DND-41 (cell line): ENCODE measurements around the gene GC.

ENCODE experiments used
- ATAC-seq: fragments of 200-7000 bp; cut with Tn5 transposase; 3 replicates; pipeline ENCODE4 v1.9.1; 2021; ENCODE audit warnings: low read depth; ENCODE audit not compliant: insufficient read depth
- DNase-seq: peaks from one replicate; pipeline ENCODE4 v3.0.0-alpha.2; 2020
- H2AFZ ChIP-seq: 2 replicates; pipeline ENCODE4 v1.6.0; 2012; ENCODE audit warnings: low read depth, low read length
- H3K27ac ChIP-seq: 2 replicates; pipeline ENCODE4 v1.5.1; 2012; ENCODE audit warnings: low read length, inconsistent platforms
- H3K27me3 ChIP-seq: fragments of 200-600 bp; sonication (generic); 2 replicates; pipeline ENCODE4 v1.6.0; 2012; ENCODE audit warnings: low read length, mild to moderate bottlenecking, inconsistent platforms; ENCODE audit not compliant: insufficient read depth, poor library complexity
- H3K36me3 ChIP-seq: 2 replicates; pipeline ENCODE4 v1.5.1; 2012; ENCODE audit warnings: low read length, inconsistent platforms; ENCODE audit not compliant: insufficient read depth
- H3K4me1 ChIP-seq: 2 replicates; pipeline ENCODE4 v1.5.1; 2012; ENCODE audit warnings: mild to moderate bottlenecking, low read length; ENCODE audit not compliant: insufficient read depth
- H3K4me2 ChIP-seq: 2 replicates; pipeline ENCODE4 v1.6.0; 2012; ENCODE audit warnings: mild to moderate bottlenecking, moderate library complexity, low read length, inconsistent platforms; ENCODE audit not compliant: insufficient read depth
- H3K4me3 ChIP-seq, 2 experiments: fragments of 200-600 bp in 1 of 2; shearing (Covaris generic) in 1 of 2; 2 replicates each; pipeline ENCODE4 v1.5.1; 2012 to 2016; ENCODE audit warnings: inconsistent platforms in 2 of 2, low read length in 2 of 2, mild to moderate bottlenecking in 2 of 2, low read depth in 1 of 2, moderate library complexity in 1 of 2
- H3K79me2 ChIP-seq: 2 replicates; pipeline ENCODE4 v1.6.0; 2012; ENCODE audit warnings: low read length, inconsistent platforms; ENCODE audit not compliant: insufficient read depth
- H3K9ac ChIP-seq: 2 replicates; pipeline ENCODE4 v1.6.0; 2012; ENCODE audit warnings: low read depth, mild to moderate bottlenecking, inconsistent platforms, low read length, moderate library complexity
- H3K9me3 ChIP-seq: 2 replicates; pipeline ENCODE4 v1.5.1; 2012; ENCODE audit warnings: low read length, moderate library complexity, mild to moderate bottlenecking, inconsistent platforms; ENCODE audit not compliant: insufficient read depth, severe bottlenecking
- H4K20me1 ChIP-seq: 2 replicates; pipeline ENCODE4 v1.6.0; 2012; ENCODE audit warnings: low read length; ENCODE audit not compliant: insufficient read depth
- EZH2 ChIP-seq: IDR thresholded peaks from 3 replicates; pipeline ENCODE4 v1.6.1; 2012; ENCODE audit warnings: borderline replicate concordance, low read depth, mild to moderate bottlenecking, moderate library complexity, low read length, inconsistent platforms; ENCODE audit not compliant: severe bottlenecking
- TF ChIP-seq, protein P1 (sequence below): IDR thresholded peaks from 2 replicates; pipeline ENCODE4 v1.5.1; 2012; ENCODE audit warnings: borderline replicate concordance, low read length, moderate library complexity, mild to moderate bottlenecking; ENCODE audit not compliant: poor library complexity, severe bottlenecking; ENCODE audit errors: extremely low read depth

GC gene

GRCh38 chr4:71765350-71765749, 18.5 kb downstream of the GC start:
- Histone ChIP-seq H3K9me3 (no peaks in the 10 kb centered on the region), H3K4me3 (no peak overlapping the region), H3K79me2 (no peaks in the 10 kb centered on the region), H3K27me3 (no peaks in the 10 kb centered on the region), H3K36me3 (no peaks in the 10 kb centered on the region), H3K27ac (no peak overlapping the region), H3K4me2 (no peak overlapping the region), H4K20me1 (no peaks in the 10 kb centered on the region), H3K9ac (no peak overlapping the region), H3K4me1 (no peaks in the 10 kb centered on the region), H2AFZ (no peak overlapping the region)
- DNase-seq (no peak), ATAC-seq (no peak)
- no peak for TF ChIP-seq EZH2
- TF ChIP-seq, protein P1, sequence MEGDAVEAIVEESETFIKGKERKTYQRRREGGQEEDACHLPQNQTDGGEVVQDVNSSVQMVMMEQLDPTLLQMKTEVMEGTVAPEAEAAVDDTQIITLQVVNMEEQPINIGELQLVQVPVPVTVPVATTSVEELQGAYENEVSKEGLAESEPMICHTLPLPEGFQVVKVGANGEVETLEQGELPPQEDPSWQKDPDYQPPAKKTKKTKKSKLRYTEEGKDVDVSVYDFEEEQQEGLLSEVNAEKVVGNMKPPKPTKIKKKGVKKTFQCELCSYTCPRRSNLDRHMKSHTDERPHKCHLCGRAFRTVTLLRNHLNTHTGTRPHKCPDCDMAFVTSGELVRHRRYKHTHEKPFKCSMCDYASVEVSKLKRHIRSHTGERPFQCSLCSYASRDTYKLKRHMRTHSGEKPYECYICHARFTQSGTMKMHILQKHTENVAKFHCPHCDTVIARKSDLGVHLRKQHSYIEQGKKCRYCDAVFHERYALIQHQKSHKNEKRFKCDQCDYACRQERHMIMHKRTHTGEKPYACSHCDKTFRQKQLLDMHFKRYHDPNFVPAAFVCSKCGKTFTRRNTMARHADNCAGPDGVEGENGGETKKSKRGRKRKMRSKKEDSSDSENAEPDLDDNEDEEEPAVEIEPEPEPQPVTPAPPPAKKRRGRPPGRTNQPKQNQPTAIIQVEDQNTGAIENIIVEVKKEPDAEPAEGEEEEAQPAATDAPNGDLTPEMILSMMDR, result no peak

DNA sequence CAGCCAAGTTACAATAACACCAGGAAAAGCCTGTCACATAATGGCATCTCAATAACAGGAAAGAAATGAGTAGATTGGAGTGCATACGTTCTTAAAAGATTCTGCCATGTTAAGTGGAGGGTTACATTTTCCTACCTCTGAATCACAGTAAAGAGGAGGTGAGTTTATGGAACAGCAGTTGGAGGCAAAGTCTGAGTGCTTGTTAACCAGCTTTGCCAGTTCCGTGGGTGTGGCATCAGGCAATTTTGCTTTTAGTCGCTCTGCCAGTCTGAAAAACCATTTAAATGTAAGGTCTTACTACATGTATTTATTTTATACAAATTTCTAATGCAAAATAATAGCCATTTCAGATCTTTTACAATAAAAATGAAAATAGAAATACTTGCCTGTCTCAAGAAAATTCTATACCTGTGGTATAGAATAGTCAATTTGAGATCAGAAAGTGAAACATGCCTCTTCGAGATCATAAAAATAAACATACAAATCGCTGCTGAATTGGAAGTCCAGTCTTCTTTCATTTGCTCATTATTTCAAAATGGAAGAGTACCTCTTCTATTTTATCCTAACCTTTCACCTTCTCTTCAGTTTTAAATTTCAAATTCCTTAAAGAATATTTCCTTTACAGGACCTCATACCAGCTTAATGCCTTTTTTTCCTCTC, 31.4 kb downstream of the GC start:
- Histone ChIP-seq H3K9me3 (no peaks in the 10 kb centered on the region), H3K79me2 (no peaks in the 10 kb centered on the region), H3K4me1 (no peaks in the 10 kb centered on the region), H3K36me3 (no peaks in the 10 kb centered on the region), H3K4me3 (no peak overlapping the region), H3K4me2 (no peak overlapping the region), H3K27me3 (no peaks in the 10 kb centered on the region), H3K9ac (no peak overlapping the region), H2AFZ (no peak overlapping the region), H4K20me1 (no peaks in the 10 kb centered on the region), H3K27ac (no peak overlapping the region)
- ATAC-seq, result no peak
- TF ChIP-seq, protein P1, result no peak
- TF ChIP-seq EZH2, result no peak
- DNase-seq, result no peak

DNA sequence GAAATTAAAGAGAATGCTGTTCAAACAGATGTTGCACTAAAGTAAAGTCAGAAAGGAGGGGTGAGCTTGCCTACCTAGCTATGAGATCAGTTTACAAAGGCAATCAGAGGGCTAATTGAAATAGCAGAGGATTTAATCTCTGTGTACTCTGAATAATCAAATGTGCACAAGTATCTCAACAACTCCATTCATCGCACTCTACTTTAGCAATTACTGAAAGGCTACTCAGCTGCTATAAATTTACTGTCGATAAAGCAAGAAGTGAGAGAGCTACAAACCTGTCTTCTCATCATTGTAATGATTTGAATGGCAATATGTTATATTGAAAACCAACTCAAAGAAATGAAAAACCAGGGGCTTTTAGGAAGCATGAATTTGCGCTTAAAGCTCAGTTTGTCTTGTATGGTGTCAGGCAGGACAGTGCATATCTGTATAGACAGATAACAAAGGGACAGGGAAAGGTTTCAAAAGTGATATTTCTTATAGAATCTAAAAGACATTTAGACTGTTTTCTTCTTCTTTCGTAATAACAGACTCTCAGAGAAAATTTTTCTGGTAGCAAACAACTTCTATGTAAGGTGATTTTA, 34.8 kb downstream of the GC start:
- ATAC-seq, result no peak

More for the DNA sequence above, 34.8 kb downstream of the GC start:
- Histone ChIP-seq H3K36me3 (no peaks in the 10 kb centered on the region), H3K4me1 (no peaks in the 10 kb centered on the region), H2AFZ (no peak overlapping the region), H3K4me2 (no peak overlapping the region), H3K4me3 (no peak overlapping the region), H3K9me3 (no peaks in the 10 kb centered on the region), H4K20me1 (no peaks in the 10 kb centered on the region), H3K27me3 (no peaks in the 10 kb centered on the region), H3K79me2 (no peaks in the 10 kb centered on the region), H3K27ac (no peak overlapping the region), H3K9ac (no peak overlapping the region)
- TF ChIP-seq, protein P1, result no peak
- no peak for TF ChIP-seq EZH2
- no peak for DNase-seq
